Measurements from ENCODE around the gene PRSS53.
"Not testable (repeated sequence)": the region's sequence is repeated elsewhere in the genome, so short reads cannot be mapped to it uniquely, and the experiment has no call there.

Gene PRSS53

GRCh38 chr16:31088459-31089183, at the start of gene PRSS53:
Gene PRSS53 (minus strand): TSS chr16:31088943. CDS start chr16:31088809, 134 bp downstream.
- Histone ChIP-seq H3K27me3 (no peaks in the 10 kb centered on the region), H3K9ac (peak within 1 kb of the TSS in 3 of 11 experiments; percentile 8 to 19 (median 15); a peak in 4 of 22 replicates), H3K4me2 (no peak within 1 kb of the TSS), H3K4me3 (no peak within 1 kb of the TSS), H3K36me3 (peaks cover 42 to 91% (median 75%) of the 10 kb centered on the region in 11 experiments), H3K9me3 (replicated peaks in 1 of 11) (no peaks in the 10 kb centered on the region), H4K20me1 (peaks cover 11 to 87% (median 33%) of the 10 kb centered on the region in 11 experiments; a peak in 19 of 22 replicates), H3K4me1 (peaks cover 5 to 26% (median 11%) of the 10 kb centered on the region in 10 experiments), H3K27ac (no peak within 1 kb of the TSS)
- TF ChIP-seq Cebpa-rat (IDR thresholded peaks at IDR 0.05) = no peak

- not testable (repeated sequence) for H3K4me3 ChIP-seq; H3K27me3 ChIP-seq; H3K4me2 ChIP-seq; H3K9ac ChIP-seq; H3K9me3 ChIP-seq (replicated peaks in 1 of 11); H3K27ac ChIP-seq; H4K20me1 ChIP-seq
- Histone ChIP-seq H3K36me3 (peaks cover 1 to 15% (median 10%) of the 10 kb centered on the region in 11 experiments; a peak in 20 of 22 replicates), H3K4me1 (peaks cover 43 to 64% (median 54%) of the 10 kb centered on the region in 10 experiments)
Observed at GRCh38 chr16:31136822-31137499, 48.2 kb upstream of the PRSS53 start.

- Histone ChIP-seq H3K4me1 (peaks cover 36 to 57% (median 47%) of the 10 kb centered on the region in 10 experiments), H3K9ac (no peak overlapping the region), H4K20me1 (no peaks in the 10 kb centered on the region; a peak in 1 of 22 replicates), H3K9me3 (replicated peaks in 1 of 11) (no peaks in the 10 kb centered on the region), H3K27me3 (no peaks in the 10 kb centered on the region), H3K27ac (no peak overlapping the region), H3K36me3 (peaks cover 8 to 22% (median 17%) of the 10 kb centered on the region in 11 experiments), H3K4me3 (no peak overlapping the region), H3K4me2 (no peak overlapping the region)
- TF ChIP-seq Cebpa-rat (IDR thresholded peaks at IDR 0.05) = no peak
Observed at GRCh38 chr16:31136287-31136662, 47.5 kb upstream of the PRSS53 start.

- peak within 1 kb of the TSS; percentile 32 to 75 (median 58); a peak in 19 of 22 replicates for H3K4me2 ChIP-seq
- peaks cover 31 to 54% (median 43%) of the 10 kb centered on the region in 10 experiments for H3K4me1 ChIP-seq
- peak within 1 kb of the TSS in 3 of 11 experiments; percentile 25 to 47 (median 44); a peak in 4 of 22 replicates for H3K9ac ChIP-seq
- no peak for TF ChIP-seq Cebpa-rat (IDR thresholded peaks at IDR 0.05)
- no peak within 1 kb of the TSS for H3K4me3 ChIP-seq
- H3K27me3 ChIP-seq = no peaks in the 10 kb centered on the region
- peaks cover 14 to 28% (median 22%) of the 10 kb centered on the region in 11 experiments for H3K36me3 ChIP-seq
- H3K27ac ChIP-seq = peak within 1 kb of the TSS in 9 of 11 experiments; percentile 12 to 60 (median 40); a peak in 9 of 22 replicates
- H4K20me1 ChIP-seq = no peaks in the 10 kb centered on the region; a peak in 1 of 22 replicates
- no peaks in the 10 kb centered on the region for H3K9me3 ChIP-seq (replicated peaks in 1 of 11)
Observed at GRCh38 chr16:31135535-31136286, 47.0 kb upstream of the PRSS53 start, which contains the start of gene PRSS8. Gene PRSS8 (minus strand): TSS chr16:31135727. CDS start chr16:31135498, 229 bp downstream.

GRCh38 chr16:31134625-31135534, 46.1 kb upstream of the PRSS53 start:
- peaks cover 27 to 54% (median 43%) of the 10 kb centered on the region in 10 experiments for H3K4me1 ChIP-seq
- H3K27me3 ChIP-seq = no peaks in the 10 kb centered on the region
- no peak overlapping the region for H3K4me3 ChIP-seq
- no peaks in the 10 kb centered on the region for H3K9me3 ChIP-seq (replicated peaks in 1 of 11)
- peak overlapping the region in 6 of 11 experiments; percentile 9 to 47 (median 28); a peak in 6 of 22 replicates for H3K9ac ChIP-seq
- H3K4me2 ChIP-seq = peak overlapping the region; percentile 32 to 75 (median 58); a peak in 21 of 22 replicates
- H4K20me1 ChIP-seq = no peaks in the 10 kb centered on the region; a peak in 1 of 22 replicates
- H3K36me3 ChIP-seq = peaks cover 20 to 36% (median 28%) of the 10 kb centered on the region in 11 experiments
- peak in 2 of 11 experiments; percentile 9 to 31; a peak in 2 of 22 replicates for TF ChIP-seq Cebpa-rat (IDR thresholded peaks at IDR 0.05)
- peak overlapping the region in 9 of 11 experiments; percentile 12 to 60 (median 40); a peak in 12 of 22 replicates for H3K27ac ChIP-seq

- Histone ChIP-seq H3K36me3 (peaks cover 20 to 42% (median 33%) of the 10 kb centered on the region in 11 experiments), H3K9me3 (replicated peaks in 1 of 11) (no peaks in the 10 kb centered on the region), H3K4me3 (no peak overlapping the region), H3K27me3 (no peaks in the 10 kb centered on the region), H4K20me1 (no peaks in the 10 kb centered on the region; a peak in 1 of 22 replicates), H3K9ac (peak overlapping the region in 8 of 11 experiments; percentile 2 to 40 (median 22); a peak in 8 of 22 replicates), H3K27ac (peak overlapping the region in 10 of 11 experiments; percentile 6 to 60 (median 41); a peak in 15 of 22 replicates), H3K4me2 (peak overlapping the region; percentile 32 to 75 (median 58)), H3K4me1 (peaks cover 33 to 59% (median 48%) of the 10 kb centered on the region in 10 experiments)
- TF ChIP-seq Cebpa-rat (IDR thresholded peaks at IDR 0.05) = no peak
Observed at GRCh38 chr16:31134091-31134571, 45.4 kb upstream of the PRSS53 start.

- TF ChIP-seq Cebpa-rat (IDR thresholded peaks at IDR 0.05) = no peak
- Histone ChIP-seq H3K36me3 (peaks cover 20 to 44% (median 33%) of the 10 kb centered on the region in 11 experiments), H4K20me1 (no peaks in the 10 kb centered on the region; a peak in 1 of 22 replicates), H3K27ac (peak overlapping the region in 5 of 11 experiments; percentile 28 to 60 (median 45); a peak in 5 of 22 replicates), H3K4me1 (peaks cover 44 to 62% (median 55%) of the 10 kb centered on the region in 10 experiments), H3K4me2 (peak overlapping the region in 9 of 11 experiments; percentile 32 to 75 (median 58); a peak in 14 of 22 replicates), H3K9me3 (replicated peaks in 1 of 11) (no peaks in the 10 kb centered on the region), H3K4me3 (no peak overlapping the region), H3K9ac (0 out of 22 replicates have a peak overlapping the region, but pooled peaks of 1 of the 11 experiments have one; percentile 25), H3K27me3 (no peaks in the 10 kb centered on the region)
Observed at GRCh38 chr16:31133046-31133501, 44.3 kb upstream of the PRSS53 start.
